HEK293 (cell line): Measurements from ENCODE around the gene HSD17B2.

Experiments
- SCRT1 ChIP-seq: fragments of 450-650 bp; formaldehyde crosslinking; IDR thresholded peaks from 2 replicates; pipeline ENCODE4 v1.5.1; 2016; ENCODE audit warnings: missing biosample characterization, missing genetic modification characterization, borderline replicate concordance
- ZNF184 ChIP-seq: fragments of 450-650 bp; IDR thresholded peaks from 2 replicates; pipeline ENCODE4 v1.5.1; 2018; ENCODE audit warnings: missing biosample characterization, mild to moderate bottlenecking, missing genetic modification characterization
- ZNF19 ChIP-seq: fragments of 450-650 bp; formaldehyde crosslinking; IDR thresholded peaks from 2 replicates; pipeline ENCODE4; 2016; ENCODE audit warnings: missing biosample characterization, missing genetic modification characterization, low read depth
- ZNF473 ChIP-seq: fragments of 450-650 bp; formaldehyde crosslinking; IDR thresholded peaks from 2 replicates; pipeline ENCODE4 v1.5.1; 2017; ENCODE audit warnings: missing biosample characterization, missing genetic modification characterization
- ZNF558 ChIP-seq: fragments of 450-650 bp; formaldehyde crosslinking; IDR thresholded peaks from 2 replicates; pipeline ENCODE4 v1.5.1; 2016; ENCODE audit warnings: missing biosample characterization, missing genetic modification characterization
- TF ChIP-seq, protein P1 (sequence below): fragments of 450-650 bp; formaldehyde crosslinking; IDR thresholded peaks from 2 replicates; pipeline ENCODE4 v1.5.1; 2016; ENCODE audit warnings: missing biosample characterization, missing genetic modification characterization

DNA sequence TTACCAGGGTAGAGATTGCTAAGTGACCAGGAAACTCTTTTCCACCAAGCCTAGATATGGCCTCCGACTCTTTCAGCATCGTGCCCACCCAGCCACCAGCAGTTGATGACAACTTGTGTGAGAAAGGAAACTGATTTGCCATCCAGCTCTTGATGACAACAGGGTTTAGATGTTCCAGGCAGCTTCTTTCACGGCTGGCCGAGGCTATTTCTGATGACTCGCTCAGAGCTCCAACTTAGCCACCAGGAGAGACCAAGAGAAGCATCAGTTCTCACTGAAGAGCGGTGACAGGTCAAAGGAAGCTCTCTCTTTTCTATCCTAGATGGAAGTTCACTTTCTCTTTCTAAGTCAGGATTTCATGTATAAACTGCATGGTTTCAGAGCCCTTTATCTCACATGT, 73.7 kb downstream of the HSD17B2 start:
- no peak for TF ChIP-seq ZNF558 (tag by site-specific recombination)
- TF ChIP-seq ZNF184 (tag by site-specific recombination) = no peak
- no peak for TF ChIP-seq ZNF473
- no peak for TF ChIP-seq SCRT1 (tag by site-specific recombination)
- TF ChIP-seq, protein P1, sequence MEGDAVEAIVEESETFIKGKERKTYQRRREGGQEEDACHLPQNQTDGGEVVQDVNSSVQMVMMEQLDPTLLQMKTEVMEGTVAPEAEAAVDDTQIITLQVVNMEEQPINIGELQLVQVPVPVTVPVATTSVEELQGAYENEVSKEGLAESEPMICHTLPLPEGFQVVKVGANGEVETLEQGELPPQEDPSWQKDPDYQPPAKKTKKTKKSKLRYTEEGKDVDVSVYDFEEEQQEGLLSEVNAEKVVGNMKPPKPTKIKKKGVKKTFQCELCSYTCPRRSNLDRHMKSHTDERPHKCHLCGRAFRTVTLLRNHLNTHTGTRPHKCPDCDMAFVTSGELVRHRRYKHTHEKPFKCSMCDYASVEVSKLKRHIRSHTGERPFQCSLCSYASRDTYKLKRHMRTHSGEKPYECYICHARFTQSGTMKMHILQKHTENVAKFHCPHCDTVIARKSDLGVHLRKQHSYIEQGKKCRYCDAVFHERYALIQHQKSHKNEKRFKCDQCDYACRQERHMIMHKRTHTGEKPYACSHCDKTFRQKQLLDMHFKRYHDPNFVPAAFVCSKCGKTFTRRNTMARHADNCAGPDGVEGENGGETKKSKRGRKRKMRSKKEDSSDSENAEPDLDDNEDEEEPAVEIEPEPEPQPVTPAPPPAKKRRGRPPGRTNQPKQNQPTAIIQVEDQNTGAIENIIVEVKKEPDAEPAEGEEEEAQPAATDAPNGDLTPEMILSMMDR (tag by site-specific recombination) = no peak
- no peak for TF ChIP-seq ZNF19 (tag by site-specific recombination)
